Panc1 (cell line): ENCODE results near the gene SPIRE1.

Source experiments
- POLR2AphosphoS5 ChIP-seq: IDR thresholded peaks from 2 replicates; pipeline ENCODE4 v1.6.1; 2012; ENCODE audit warnings: mild to moderate bottlenecking, low read depth, low read length, moderate library complexity
- SIN3A ChIP-seq: IDR thresholded peaks from 2 replicates; pipeline ENCODE4 v1.6.1; 2012; ENCODE audit warnings: low read depth, mild to moderate bottlenecking, low read length, moderate library complexity, borderline replicate concordance; ENCODE audit not compliant: insufficient read depth
- TCF7L2 ChIP-seq: IDR thresholded peaks from 2 replicates; pipeline ENCODE4 v1.6.1; 2011; ENCODE audit warnings: mild to moderate bottlenecking, low read depth, low read length, inconsistent platforms
- TF ChIP-seq, protein P1 (sequence below): fragments of 450-650 bp; IDR thresholded peaks from 2 replicates; pipeline ENCODE4 v1.5.1; 2017; ENCODE audit warnings: mild to moderate bottlenecking
- TF ChIP-seq, protein P2 (sequence below), 2 experiments: IDR thresholded peaks; 2 replicates each; pipeline ENCODE4 v1.6.1; 2011 to 2012; ENCODE audit warnings: low read depth in 2 of 2, control low read depth in 1 of 2, low read length in 1 of 2, mild to moderate bottlenecking in 1 of 2, moderate library complexity in 1 of 2; ENCODE audit not compliant: insufficient read depth in 1 of 2

DNA sequence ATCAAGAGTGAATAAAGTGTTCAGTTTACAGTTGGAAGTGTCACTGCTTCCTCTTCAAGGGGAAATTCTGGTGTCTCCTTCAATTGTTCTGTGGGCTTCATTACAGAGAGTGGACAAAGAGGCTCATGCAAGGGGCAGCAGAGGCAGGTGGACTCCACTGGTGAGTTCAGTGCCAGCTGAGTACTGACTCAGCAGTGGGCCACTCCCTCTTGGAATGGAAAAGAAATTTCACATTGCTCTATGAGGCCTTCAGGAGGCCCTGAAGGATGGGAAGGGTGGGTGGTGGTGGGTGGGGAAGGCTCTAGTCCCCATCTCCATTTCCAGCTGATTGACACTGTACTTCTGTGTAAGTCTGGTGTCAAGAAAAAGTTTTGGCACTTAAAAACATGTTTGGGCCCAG is 183.8 kb downstream of the SPIRE1 start:
- TF ChIP-seq, protein P1, sequence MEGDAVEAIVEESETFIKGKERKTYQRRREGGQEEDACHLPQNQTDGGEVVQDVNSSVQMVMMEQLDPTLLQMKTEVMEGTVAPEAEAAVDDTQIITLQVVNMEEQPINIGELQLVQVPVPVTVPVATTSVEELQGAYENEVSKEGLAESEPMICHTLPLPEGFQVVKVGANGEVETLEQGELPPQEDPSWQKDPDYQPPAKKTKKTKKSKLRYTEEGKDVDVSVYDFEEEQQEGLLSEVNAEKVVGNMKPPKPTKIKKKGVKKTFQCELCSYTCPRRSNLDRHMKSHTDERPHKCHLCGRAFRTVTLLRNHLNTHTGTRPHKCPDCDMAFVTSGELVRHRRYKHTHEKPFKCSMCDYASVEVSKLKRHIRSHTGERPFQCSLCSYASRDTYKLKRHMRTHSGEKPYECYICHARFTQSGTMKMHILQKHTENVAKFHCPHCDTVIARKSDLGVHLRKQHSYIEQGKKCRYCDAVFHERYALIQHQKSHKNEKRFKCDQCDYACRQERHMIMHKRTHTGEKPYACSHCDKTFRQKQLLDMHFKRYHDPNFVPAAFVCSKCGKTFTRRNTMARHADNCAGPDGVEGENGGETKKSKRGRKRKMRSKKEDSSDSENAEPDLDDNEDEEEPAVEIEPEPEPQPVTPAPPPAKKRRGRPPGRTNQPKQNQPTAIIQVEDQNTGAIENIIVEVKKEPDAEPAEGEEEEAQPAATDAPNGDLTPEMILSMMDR, result no peak
- TF ChIP-seq, protein P2, sequence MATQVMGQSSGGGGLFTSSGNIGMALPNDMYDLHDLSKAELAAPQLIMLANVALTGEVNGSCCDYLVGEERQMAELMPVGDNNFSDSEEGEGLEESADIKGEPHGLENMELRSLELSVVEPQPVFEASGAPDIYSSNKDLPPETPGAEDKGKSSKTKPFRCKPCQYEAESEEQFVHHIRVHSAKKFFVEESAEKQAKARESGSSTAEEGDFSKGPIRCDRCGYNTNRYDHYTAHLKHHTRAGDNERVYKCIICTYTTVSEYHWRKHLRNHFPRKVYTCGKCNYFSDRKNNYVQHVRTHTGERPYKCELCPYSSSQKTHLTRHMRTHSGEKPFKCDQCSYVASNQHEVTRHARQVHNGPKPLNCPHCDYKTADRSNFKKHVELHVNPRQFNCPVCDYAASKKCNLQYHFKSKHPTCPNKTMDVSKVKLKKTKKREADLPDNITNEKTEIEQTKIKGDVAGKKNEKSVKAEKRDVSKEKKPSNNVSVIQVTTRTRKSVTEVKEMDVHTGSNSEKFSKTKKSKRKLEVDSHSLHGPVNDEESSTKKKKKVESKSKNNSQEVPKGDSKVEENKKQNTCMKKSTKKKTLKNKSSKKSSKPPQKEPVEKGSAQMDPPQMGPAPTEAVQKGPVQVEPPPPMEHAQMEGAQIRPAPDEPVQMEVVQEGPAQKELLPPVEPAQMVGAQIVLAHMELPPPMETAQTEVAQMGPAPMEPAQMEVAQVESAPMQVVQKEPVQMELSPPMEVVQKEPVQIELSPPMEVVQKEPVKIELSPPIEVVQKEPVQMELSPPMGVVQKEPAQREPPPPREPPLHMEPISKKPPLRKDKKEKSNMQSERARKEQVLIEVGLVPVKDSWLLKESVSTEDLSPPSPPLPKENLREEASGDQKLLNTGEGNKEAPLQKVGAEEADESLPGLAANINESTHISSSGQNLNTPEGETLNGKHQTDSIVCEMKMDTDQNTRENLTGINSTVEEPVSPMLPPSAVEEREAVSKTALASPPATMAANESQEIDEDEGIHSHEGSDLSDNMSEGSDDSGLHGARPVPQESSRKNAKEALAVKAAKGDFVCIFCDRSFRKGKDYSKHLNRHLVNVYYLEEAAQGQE (IDR thresholded peaks at IDR 0.05; ENCODE audit: insufficient read depth in 1 of 2, low read depth in 2 of 2, low read length in 1 of 2), result no peak
- TF ChIP-seq POLR2AphosphoS5 (no peak), TCF7L2 (no peak), SIN3A (no peak)
